Measurements from ENCODE around the gene CBL.
A peak's percentile ranks its signal among the peaks of the same experiment; 100 is the strongest.

The CBL gene

GRCh38 chr11:119350302-119350701 lies 144.2 kb downstream of the CBL start:
- ATAC-seq = no peak

DNA sequence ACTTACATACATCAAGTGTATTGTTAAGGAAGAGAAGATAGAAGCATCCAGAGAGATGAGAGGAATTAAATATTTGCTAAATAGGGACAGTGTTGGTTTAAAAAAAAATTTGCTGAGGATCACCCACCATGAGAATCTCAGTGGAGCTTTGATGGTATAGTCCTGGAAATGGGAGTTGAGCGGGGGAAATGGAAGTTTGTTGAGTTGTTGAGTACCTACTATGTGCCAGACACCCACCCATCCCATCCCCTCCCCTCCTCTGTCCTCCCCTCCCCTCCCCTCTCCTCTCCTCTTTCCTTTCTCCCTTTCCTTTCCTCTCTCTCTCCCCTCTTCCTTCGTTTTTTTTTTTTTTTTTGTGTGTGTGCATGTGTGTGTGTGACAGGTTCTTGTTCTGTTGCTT lies 145.1 kb downstream of the CBL start:
- no peak for ATAC-seq

- no peak for ATAC-seq
These were observed 146.7 kb downstream of the CBL start for GRCh38 chr11:119352857-119353260.

DNA sequence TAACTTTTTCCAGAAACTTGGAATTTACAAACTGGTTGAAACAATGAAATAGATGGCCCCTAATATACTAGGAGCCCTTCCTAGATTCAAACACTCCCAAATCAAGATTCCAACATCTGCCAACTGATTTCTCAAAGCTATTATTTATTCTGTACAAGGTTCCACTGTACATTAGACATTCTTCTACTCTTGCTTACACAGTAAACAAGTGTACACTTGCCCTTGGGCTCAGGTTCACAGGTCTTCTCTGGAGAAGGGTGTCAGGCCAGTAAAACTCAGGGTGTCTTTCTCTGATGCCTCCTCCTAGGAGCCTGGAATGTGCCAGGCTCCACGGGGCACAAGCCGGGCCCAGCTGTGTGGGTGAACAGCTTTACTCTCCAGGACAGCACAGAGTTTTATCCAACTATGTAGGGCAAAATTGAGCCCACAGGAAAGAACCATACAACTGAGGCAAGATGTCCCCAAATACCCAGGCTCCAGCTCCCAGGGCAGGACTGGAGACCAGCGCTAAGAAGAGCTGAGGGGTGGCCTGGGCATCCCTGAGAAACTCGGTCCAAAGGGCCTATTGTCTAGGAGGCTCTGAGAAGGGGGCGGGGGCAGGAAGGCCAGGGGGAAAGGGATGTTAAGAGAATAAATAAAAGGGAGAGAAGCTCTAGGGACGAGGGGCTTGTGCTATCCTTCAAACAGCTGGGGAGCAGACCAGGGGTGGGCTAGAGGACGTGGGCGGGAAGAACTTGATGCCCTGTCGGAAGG lies 149.1 kb downstream of the CBL start:
- no peak for ATAC-seq

- ATAC-seq = peak; percentile 77
These were observed 150.4 kb downstream of the CBL start for GRCh38 chr11:119356349-119357031.

GRCh38 chr11:119357074-119357473 lies 150.9 kb downstream of the CBL start:
- ATAC-seq = no peak
